Measurements from ENCODE around the gene IGSF23.

The IGSF23 gene

GRCh38 chr19:44661205-44661604, 47.8 kb downstream of the IGSF23 start:
- TF ChIP-seq, protein P1, sequence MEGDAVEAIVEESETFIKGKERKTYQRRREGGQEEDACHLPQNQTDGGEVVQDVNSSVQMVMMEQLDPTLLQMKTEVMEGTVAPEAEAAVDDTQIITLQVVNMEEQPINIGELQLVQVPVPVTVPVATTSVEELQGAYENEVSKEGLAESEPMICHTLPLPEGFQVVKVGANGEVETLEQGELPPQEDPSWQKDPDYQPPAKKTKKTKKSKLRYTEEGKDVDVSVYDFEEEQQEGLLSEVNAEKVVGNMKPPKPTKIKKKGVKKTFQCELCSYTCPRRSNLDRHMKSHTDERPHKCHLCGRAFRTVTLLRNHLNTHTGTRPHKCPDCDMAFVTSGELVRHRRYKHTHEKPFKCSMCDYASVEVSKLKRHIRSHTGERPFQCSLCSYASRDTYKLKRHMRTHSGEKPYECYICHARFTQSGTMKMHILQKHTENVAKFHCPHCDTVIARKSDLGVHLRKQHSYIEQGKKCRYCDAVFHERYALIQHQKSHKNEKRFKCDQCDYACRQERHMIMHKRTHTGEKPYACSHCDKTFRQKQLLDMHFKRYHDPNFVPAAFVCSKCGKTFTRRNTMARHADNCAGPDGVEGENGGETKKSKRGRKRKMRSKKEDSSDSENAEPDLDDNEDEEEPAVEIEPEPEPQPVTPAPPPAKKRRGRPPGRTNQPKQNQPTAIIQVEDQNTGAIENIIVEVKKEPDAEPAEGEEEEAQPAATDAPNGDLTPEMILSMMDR (IDR thresholded peaks at IDR 0.05; ENCODE audit: borderline replicate concordance, control extremely low read depth, extremely low read depth, insufficient read depth, missing control alignments): no peak
- in situ Hi-C loops (cut with MboI; ENCODE audit: low sequenced_read_pairs, unreplicated experiment): no loop called here
- DNase-seq (ENCODE audit: low spot score): no peak

GRCh38 chr19:44661904-44662303, 48.5 kb downstream of the IGSF23 start:
- DNase-seq (ENCODE audit: low spot score): no peak
- TF ChIP-seq, protein P1 (IDR thresholded peaks at IDR 0.05; ENCODE audit: borderline replicate concordance, control extremely low read depth, extremely low read depth, insufficient read depth, missing control alignments): no peak
- in situ Hi-C loops (cut with MboI; ENCODE audit: low sequenced_read_pairs, unreplicated experiment): no loop called here

GRCh38 chr19:44662691-44663385, 49.5 kb downstream of the IGSF23 start:
- in situ Hi-C loops (cut with MboI; ENCODE audit: low sequenced_read_pairs, unreplicated experiment): no loop called here
- no peak for DNase-seq (ENCODE audit: low spot score)
- TF ChIP-seq, protein P1 (IDR thresholded peaks at IDR 0.05; ENCODE audit: borderline replicate concordance, control extremely low read depth, extremely low read depth, insufficient read depth, missing control alignments): no peak

- no peak for DNase-seq (ENCODE audit: low spot score)
- TF ChIP-seq, protein P1 (IDR thresholded peaks at IDR 0.05; ENCODE audit: borderline replicate concordance, control extremely low read depth, extremely low read depth, insufficient read depth, missing control alignments): no peak
- in situ Hi-C loops (cut with MboI; ENCODE audit: low sequenced_read_pairs, unreplicated experiment): no loop called here
Observed at GRCh38 chr19:44663996-44664395, 50.6 kb downstream of the IGSF23 start.

DNA sequence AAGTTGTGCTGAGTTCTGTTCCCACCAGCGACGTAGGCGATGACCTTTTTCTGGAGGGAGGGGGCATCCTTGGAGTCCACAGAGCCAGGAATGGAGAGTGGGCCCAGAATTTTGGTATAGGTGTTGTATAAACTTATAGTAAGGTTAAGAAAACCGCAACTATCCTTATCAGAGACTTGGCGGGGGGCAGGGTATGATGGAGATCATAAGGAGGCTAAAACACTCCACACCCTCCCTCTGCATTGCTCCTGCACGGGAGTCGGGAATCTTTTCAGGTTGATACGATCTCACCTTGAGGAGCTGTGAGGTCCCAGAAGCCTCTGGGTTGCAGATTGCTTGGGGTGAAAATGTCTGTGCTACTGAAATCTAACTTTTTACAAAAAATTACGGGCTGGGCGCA, 51.6 kb downstream of the IGSF23 start:
- DNase-seq (ENCODE audit: low spot score): no peak
- TF ChIP-seq, protein P1 (IDR thresholded peaks at IDR 0.05; ENCODE audit: borderline replicate concordance, control extremely low read depth, extremely low read depth, insufficient read depth, missing control alignments): no peak
- in situ Hi-C loops (cut with MboI; ENCODE audit: low sequenced_read_pairs, unreplicated experiment): no loop called here

DNA sequence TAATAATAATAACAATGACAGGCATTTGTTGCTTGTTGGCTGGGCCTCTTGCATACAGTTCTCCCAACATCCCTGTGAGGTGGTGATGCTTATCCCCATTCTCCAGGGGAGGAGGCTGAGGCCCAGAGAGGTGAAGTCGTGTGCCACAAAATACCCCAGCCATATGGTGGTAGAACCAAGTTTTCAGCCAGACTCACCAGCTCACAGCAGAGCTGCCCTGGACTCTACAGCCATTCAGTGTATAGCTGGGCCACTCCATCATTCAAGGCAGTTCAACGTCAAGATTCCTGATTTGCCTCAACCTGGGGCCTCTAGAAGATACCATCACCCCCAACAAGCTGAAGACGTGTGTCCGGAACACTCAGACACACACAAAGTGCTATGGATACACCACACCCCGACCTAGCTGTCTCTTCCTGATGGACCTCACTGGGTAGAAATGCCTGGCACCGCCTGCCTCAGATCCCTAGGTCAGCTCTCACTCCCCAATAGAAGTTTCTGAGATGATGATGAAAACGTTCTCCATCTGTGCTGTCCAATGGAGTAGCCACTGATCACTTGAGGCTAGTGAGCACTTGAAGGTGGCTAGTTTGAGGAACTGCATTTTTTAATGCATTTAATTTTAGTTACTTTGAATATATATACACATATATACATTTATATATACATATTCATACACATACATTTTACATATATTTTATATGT, 53.6 kb downstream of the IGSF23 start:
- in situ Hi-C loops (cut with MboI; ENCODE audit: low sequenced_read_pairs, unreplicated experiment): no loop called here
- DNase-seq (ENCODE audit: low spot score): no peak
- TF ChIP-seq, protein P1 (IDR thresholded peaks at IDR 0.05; ENCODE audit: borderline replicate concordance, control extremely low read depth, extremely low read depth, insufficient read depth, missing control alignments): no peak

Measured in GM13976 (cell line).